RCC 7860 (cell line): ENCODE results near the gene IMPG2.
"Not testable (repeated sequence)": the region's sequence is repeated elsewhere in the genome, so short reads cannot be mapped to it uniquely, and the experiment has no call there.

Source experiments
- DNase-seq: peaks from one replicate; pipeline ENCODE4 v3.0.0-alpha.2; 2015; ENCODE audit warnings: low spot score
- FAIRE-seq: peaks from 2 replicates; lab custom pipeline; 2012; peaks lifted over from hg19 to GRCh38; lab: Jason Lieb, UNC

IMPG2 gene

DNA sequence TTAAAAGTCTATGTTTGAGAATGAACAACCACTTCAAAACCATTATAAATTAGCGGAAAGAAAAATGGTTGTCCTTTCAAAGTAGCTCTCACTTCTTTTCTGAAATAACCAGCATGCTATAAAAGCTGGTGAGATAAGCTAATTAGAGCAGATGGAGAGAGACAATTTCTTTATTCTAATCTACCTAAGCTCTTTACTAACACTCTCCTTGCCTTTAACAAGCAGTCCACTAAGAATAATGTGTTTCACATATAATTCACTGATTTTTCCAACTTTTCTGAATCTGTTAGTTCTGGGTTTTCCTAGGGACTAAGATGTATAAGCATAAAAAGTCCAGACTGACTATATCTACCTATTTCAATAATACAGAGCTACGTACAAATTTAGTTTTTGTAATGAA lies at the start of gene IMPG2:
Gene IMPG2 (minus strand): TSS at position 101 of the 400 bp plus-strand sequence. CDS start 203 bp downstream, outside the sequence.
- FAIRE-seq (no peak), DNase-seq (no peak)

DNA sequence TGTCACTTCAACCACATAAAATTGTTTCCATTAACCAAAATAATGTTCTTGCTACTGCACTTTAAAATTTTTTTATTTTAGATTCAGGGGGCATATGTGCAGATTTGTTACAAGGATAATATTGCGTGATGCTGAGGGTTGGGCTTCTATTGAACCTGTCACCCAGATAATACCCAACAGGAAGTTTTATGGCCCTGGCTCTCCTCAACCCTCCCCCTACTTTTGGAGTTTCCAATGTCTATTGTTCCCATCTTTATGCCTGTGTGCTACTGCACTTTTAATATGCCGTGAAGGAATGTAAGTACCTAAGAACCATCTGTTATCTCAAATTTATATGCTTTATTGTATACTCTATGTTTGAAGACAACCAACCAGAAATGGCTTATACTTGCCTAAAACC lies 42.0 kb upstream of the IMPG2 start:
- FAIRE-seq, result no peak
- no peak for DNase-seq

DNA sequence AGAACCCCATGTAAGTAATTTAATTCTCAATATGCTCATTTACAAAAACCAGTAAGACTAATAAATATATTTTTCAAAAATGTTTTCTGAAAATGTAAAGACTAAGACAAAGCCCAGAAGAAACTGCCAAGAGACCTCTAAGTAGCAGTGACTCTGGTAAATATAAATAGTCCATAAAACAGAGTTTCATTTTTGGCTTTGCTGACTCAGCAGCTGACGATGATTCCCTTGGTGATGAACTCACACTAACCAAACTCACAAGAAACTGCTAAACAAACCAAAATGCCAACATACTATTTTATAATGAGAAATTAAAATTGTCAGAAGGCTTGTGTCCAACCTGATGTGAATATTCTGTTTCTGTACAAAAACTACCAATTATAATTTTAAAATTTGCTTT lies 31.5 kb upstream of the IMPG2 start:
- FAIRE-seq (no peak), DNase-seq (no peak)

DNA sequence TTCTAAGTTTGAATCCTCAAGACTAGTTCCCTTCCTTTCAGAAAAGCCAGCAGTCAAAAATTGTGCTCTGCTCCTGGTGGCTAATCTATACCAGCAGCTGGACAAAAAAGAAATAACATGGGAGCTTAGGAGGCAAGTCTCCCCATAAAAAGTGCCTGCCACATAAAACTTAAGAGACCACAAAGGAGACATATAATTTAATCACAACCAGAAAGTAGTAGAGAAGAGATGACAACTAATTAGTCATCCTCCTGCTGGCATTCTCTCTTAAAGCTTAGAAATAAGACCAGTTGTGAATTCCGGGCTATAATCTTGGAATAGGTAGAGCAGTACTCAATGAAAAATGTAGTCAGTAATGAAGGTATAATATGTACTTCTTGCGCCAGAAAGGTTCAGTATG lies 20.2 kb upstream of the IMPG2 start:
- no peak for DNase-seq
- FAIRE-seq, result no peak

DNA sequence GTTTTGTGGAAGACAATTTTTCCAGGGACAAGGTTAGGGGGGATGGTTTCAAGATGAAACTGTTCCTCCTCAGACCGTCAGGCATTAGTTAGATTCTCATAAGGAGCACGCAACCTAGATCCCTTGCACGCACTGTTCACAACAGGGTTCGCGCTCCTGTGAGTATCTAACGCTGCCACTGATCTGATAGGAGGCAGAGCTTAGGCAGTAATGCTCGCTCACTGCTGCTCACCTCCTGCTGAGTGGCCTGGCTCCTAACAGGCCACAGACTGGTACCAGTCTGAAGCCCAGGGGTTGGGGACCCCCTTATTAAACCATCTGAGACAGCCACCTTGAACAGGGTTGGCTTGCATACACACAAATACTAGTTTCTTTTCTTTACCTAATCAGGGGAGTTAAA lies 13.5 kb upstream of the IMPG2 start:
- no peak for DNase-seq
- FAIRE-seq, result no peak

DNA sequence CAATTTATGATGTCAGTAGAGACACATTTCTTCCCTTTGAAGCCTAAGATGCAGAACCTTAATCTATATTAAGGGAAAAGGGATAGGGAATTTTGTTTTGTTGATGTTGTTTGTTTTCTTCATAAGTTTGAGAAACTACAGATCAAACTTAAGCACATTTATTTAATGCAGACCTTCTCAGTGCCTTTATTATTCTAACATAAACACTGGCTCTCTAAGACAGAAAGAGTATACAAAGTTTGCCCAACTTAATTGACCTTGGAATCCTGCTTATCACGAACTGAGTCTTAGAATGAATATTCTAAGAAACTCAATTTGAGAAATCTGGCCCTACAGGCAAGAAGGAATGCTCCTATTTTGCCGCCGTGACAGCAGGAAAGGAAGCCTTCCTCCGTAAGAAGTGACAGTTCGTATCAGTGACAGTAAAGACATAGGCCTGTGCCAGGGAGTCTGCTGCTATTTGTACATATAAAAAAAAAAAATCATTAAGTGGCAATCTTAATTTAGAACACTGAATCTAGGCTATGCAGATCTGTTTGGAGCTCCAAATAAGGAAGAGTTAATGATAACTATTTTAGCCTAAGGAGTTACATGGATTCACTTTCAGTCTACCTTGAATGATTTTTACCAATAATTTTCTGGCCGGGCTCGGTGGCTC lies 8.8 kb upstream of the IMPG2 start:
- DNase-seq (no peak), FAIRE-seq (no peak)

DNA sequence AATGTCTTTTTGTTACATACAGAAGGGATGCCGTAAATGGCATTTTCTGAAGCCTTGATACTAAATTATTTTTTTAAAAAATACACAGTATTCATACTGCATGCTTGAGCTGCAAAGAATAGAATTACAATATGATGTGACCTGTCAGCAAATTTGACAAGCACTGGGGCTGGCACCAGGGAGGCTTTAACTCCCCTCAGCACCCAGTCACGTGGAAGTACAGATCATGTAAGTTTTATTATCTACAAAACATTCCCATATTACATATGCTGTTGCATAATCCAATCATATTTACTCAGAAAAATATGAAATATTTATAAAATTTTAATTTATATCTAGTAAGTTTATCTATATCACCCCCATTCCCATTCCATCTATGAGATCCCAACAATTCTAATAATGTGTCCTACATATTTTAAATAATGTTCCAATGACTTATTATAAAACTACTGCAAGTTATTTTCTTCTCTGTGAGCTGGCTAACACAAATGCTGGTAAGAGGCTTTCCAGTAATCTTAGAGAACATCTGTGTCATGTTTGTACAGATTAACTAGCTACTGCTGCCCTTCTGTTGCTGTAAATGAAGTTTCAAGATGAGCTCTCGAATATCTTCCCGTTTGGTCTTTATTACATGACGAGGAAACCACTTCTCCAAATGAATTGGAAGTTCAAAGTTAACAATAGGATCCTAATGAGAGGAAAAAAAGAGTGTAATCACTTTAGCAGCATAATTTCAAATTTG lies 5.2 kb upstream of the IMPG2 start:
- no peak for DNase-seq

DNA sequence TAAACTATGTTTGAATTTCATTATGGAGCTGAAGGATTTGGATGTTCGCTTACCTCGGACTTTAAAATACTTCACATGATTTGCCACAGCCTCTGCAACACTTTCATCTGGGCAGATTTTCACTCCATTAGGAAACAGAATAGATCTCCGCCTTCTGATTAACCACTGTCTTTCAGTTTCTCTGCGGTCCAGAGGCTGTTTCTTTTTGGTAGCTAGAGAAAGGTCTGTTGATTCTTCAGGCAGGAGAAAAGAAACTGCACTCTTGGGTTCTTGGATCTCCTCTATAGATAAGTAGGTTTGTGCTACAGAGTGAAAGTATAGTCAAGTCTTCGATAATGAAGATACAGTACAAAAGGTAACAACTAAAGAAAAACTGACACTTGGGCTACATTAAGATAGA lies 844 bp downstream of the IMPG2 start:
- FAIRE-seq (no peak), DNase-seq (no peak)

More for the DNA sequence above, 5.2 kb upstream of the IMPG2 start:
- no peak for FAIRE-seq

DNA sequence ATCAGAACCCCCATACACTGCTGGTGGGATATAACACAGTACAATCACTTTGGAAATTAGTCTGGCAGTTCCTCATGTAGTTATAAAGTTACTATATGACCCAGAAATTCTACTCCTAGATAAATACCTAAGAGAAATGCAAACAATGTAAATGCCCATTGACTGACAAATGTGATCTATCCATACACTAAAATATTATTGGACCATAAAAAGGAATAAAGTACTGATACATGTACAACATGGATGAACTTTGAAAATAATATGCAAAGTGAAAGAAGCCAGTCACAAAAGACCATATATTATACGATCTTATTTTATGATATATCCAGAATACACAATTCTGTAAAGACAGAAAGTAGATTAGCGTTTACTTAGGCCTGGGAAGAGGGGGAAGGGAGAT lies 7.8 kb downstream of the IMPG2 start:
- DNase-seq (no peak), FAIRE-seq (no peak)

DNA sequence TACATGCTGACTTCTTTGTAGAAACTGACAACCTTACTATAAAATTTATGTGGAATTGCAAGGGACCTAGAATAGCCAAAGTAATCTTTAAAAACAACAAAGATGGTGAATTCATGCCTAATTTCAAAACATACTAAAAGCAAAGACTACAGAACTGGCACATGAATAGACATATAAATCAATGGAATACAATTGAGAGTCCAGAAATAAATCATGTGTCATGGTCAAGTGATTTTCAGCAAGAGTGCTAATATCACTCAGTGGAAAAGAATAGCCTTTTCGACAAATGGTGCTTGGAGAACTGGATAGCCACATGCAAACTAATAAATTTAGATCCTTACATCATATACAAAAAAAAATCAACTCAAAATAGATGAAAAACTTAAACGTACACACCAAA lies 8.7 kb downstream of the IMPG2 start:
- no peak for DNase-seq

DNA sequence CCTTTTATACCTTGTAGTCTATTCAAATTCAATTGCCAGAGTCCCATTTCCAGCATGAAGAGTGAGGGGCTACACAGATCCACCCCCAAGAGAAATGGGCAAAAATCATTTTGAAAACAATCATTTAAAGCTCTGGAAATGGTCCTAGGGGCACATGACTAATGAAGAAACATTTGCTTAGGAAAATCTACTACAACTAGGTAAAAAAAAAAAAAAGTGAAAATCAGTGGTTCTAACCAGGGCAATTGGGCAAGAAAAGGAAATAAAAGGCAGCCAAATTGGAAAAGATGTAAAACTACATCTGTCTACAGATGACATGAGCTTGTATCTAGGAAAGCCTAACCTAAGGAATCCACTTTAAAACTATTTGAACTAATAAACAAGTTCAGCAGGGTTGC lies 9.4 kb downstream of the IMPG2 start:
- DNase-seq (no peak), FAIRE-seq (no peak)

More for the DNA sequence above, 8.7 kb downstream of the IMPG2 start:
- FAIRE-seq, result no peak

DNA sequence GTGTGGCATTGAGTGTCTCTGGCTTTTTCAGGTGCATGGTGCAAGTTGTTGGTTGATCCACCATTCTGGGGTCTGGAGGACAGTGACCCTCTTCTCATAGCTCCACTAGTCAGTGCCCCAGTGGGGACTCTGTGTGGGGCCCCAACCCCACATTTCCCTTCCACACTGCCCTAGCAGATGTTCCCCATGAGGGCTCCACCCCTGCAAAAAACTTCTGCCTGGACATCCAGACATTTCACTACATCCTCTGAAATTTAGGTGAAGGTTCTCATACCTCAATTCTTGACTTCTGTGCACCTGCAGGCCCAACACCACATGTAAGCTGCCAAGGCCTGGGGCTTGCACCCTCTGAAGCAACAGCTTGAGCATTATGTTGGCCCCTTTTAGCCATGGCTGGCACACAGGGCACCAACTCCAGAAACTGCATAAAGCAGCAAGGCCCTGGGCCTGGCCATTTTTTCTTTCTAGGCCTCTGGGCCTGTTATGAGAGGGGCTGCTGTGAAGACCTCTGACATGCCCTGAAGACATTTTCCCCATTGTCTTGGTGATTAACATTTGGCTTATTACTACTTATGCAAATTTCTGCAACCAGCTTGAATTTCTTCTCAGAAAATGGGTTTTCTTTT lies 12.1 kb downstream of the IMPG2 start:
- not testable (repeated sequence) for FAIRE-seq, DNase-seq

DNA sequence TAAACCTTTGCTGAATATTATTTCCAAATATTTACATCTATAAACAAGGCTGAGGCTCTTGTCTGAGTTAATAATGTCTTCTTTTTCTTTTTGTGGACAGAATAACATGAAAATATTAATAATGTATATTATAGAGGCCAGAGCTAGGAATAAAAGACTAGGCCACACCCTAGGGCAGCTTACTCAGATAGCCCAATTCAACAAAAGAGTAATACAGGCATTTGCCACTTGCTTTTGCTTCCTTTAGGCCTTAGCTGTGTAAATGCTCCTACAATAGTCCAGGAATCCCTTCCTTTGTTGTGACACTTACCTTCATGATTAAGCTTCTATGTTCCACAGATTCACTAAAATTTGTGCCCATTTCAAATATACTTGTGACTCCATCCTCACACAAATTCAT lies 16.5 kb downstream of the IMPG2 start:
- DNase-seq (no peak), FAIRE-seq (no peak)

DNA sequence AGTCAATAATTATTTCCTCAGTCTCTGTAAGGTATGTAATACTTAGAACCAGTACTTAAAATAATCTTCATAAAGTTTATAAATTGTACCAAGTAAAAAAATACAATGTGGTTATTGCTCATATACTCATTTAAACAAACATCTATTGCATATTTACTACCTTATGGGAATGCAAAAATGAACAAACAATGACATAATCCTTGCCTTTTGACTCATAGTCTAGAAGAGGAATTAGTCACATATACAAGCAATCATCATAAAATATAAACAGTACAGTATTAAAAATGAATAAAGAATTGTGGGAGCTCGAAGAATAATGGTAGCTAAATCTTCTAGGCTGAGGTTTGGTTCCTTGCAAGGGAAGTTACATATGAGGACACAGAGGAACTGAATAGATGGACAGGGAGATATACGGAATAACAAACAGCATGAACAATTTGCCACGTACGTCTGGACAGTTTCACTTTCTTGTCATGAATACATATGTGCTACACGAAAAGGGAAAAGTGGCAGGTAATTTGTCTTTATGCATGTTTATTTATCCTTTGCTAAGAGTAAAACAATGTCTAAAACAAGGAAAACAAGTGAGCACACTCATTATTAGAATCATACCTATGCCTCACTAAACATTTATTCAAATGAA lies 17.2 kb downstream of the IMPG2 start:
- peak; percentile 8 for FAIRE-seq
- DNase-seq, result no peak

DNA sequence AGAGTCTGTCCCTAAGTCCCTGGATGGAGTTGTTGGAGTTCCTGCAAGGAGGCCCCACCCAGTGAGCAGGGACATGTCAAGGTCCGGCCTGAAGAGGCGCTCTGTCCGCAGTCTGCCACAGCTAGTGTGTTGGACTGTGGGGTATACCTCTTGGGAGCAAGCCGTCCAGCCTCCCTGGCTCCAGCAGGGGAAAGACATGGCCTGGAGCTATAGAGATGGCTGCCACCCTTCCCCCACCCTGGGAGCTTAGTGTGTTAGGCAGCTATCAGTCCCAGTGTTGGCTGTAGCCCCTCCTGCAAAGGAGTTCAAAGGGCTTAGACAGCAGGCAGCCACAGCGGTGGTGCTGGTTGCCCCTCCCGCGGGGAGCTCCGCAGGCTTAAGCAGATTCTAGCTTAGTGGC lies 20.3 kb downstream of the IMPG2 start:
- FAIRE-seq (no peak), DNase-seq (no peak)

DNA sequence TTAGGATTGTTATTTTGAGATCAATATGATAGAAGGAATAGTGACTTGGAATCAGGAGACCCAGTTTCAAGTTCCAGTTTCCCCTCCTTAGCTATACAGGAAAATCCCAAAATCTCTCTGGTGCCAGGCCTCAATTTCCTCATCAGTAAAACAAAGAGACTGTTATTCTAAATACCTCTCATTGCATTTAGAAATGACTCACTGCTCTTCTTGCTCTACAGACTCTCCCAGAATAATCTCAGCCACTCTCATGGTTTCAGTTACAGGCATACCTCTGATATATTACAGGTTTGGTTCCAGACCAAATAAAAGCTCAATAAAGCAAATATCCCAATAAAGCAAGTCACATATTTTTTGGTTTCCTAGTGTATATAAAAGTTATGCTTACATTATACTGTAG lies 28.3 kb downstream of the IMPG2 start:
- FAIRE-seq, result no peak
- no peak for DNase-seq

DNA sequence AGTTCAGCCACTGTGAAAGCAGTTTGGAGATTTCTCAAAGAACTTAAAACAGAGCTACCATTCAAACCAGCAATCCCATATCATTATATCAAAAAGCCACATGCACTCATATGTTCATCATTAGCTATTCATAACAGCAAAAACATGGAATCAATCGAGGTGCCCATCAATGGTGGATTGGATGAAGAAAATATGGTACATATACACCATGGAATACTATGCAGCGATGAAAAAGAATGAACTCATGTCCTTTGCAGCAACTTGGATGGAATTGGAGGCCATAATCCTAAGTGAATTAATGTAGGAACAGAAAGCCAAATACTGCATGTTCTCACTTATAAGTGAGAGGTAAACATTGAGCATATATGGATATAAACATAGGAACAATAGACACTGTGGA lies 32.1 kb downstream of the IMPG2 start:
- no peak for FAIRE-seq
- DNase-seq, result no peak

DNA sequence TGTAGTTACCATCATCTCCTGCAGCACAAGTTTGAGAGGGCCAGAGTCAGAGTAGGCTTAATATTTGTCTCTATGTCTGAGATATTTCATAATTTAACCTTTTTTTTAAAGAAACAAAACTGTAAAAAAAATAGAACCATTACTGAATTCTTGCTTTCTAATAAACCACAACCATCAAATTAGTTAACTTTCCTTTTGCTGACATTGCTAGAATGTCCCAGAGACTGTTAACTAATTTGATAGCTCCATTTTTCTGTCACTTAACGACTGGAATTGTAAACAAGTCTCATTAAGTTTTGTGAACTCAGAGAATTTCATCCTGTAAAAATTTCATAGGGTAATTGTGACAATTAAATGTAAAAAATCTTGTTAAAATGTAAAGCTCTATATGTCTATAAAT lies 35.6 kb downstream of the IMPG2 start:
- no peak for FAIRE-seq
- no peak for DNase-seq

DNA sequence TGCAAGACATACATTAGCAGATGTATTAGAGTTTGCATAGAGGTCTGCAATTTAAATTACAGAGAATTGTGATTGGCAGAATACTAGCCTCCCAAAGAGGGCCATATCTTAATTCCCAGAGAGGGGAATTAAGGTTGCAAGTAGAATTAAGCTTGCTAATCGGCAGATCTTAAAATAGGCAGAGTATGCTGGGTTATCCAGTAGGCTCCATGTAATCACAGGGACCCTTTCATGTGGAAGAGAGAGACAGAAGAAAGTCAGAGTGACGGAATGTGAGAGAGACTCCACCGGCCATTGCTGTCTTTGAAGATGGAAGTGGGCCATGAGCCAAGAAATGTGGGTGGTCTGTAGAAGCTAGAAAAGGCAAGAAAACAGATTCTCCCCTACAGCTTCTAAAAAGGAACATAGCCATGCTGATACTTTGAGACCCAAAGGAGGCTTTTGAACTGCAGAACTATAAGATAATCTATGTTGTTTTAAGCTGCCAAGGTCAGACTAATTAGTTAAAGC lies 38.8 kb downstream of the IMPG2 start:
- no peak for FAIRE-seq

DNA sequence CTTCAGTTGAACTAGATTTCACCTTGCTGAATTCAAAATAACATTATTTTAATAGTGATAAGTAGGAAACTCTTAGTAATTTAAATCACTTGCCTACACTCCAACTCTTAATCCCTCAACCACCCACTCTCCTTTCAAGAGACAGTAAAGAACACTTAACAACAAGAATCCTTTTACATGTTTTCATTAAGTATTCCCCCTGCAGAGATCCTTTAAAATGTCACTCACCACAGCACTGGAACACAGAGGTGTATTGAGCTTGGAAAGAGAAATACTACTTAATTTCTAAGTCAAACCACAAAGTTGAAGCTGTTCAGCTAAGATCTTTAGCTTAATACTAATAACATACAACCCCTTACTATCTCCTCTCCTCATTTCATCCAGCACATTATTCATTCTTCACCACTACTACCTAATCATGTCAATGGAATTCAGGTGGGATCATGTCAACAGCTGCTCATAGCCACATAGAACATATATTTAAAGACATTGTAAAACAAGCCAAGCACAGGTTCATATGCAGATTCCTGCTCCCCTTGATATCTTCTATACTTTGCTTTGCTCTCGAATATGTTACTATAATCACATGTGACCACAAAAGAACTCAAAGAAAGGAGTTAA lies 40.5 kb downstream of the IMPG2 start:
- FAIRE-seq (no peak), DNase-seq (no peak)

More for the DNA sequence above, 38.8 kb downstream of the IMPG2 start:
- no peak for DNase-seq

DNA sequence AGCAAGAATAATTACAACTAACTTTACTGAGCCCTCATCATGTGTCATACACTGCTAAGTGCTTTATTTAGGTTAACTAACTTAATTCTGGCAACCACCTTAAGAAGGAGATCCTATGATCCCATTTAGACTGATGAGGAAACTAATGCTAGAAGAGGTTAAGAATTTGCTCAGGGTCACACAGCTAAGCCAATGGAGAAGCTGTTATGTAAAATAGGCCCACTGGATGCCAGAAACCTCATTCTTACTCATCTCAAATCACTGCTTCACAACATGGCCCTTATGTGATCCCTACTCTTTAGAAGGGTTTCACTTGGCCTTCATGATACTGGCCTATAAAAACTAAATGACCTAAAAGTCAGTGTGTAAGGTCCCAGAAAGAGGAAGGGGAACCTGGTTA lies 41.2 kb downstream of the IMPG2 start:
- no peak for DNase-seq
- FAIRE-seq, result no peak
